Measurements from ENCODE around the gene EXOC4.
"Not testable (repeated sequence)": the region's sequence is repeated elsewhere in the genome, so short reads cannot be mapped to it uniquely, and the experiment has no call there.

Gene EXOC4

GRCh38 chr7:133985300-133985699, 732.4 kb downstream of the EXOC4 start:
- TF ChIP-seq ZFX (IDR thresholded peaks at IDR 0.05), result no peak
- no peak for TF ChIP-seq CTCF (conservative IDR thresholded peaks at IDR 0.05)
- H3K27ac ChIP-seq, result no peak overlapping the region

GRCh38 chr7:133987582-133987981, 734.7 kb downstream of the EXOC4 start:
- no peak overlapping the region for H3K27ac ChIP-seq
- no peak for TF ChIP-seq CTCF (conservative IDR thresholded peaks at IDR 0.05)
- TF ChIP-seq ZFX (IDR thresholded peaks at IDR 0.05), result no peak

- no peak for TF ChIP-seq CTCF (conservative IDR thresholded peaks at IDR 0.05)
- TF ChIP-seq ZFX (IDR thresholded peaks at IDR 0.05), result no peak
- H3K27ac ChIP-seq, result no peak overlapping the region
These were observed 740.7 kb downstream of the EXOC4 start for GRCh38 chr7:133993547-133993946.

GRCh38 chr7:133994100-133994499, 741.2 kb downstream of the EXOC4 start:
- H3K27ac ChIP-seq, result not testable (repeated sequence)

DNA sequence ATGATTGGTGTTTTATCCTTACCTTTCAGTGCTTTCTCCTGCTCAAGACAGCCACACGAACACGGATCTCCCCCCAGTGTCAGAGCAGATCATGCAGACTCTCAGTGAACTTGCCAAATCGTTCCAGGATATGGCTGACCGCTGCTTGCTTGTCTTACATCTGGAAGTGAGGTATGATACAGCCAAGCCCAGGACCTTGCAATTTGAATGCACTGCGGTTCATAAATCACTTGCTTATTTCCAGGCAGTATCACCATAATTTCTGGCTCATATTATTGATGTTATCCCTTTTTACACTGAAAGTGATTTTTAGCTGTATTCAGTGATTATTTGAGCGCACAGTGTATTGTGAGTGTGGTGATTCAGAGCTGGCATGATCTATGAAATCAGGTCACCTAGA, 744.6 kb downstream of the EXOC4 start:
- no peak overlapping the region for H3K27ac ChIP-seq
- no peak for TF ChIP-seq ZFX (IDR thresholded peaks at IDR 0.05)
- no peak for TF ChIP-seq CTCF (conservative IDR thresholded peaks at IDR 0.05)

DNA sequence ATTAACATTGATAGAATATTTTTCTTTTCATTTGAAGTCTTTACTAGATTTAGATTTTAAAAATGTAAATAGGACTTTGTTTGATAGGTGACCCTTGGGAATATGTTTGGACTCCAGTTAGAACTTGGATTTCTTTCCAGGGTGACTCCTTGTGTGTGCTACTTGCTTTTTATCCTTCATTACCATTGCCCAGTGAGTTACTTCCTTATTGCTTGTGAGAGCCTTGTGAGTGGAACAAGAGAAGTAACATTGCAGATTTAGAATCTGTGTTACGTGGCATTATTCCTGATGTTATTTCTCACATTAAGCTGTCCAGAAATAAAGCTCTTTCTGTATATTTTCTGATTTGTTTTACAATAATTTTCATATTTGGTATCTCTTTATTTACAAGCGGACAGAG, 746.3 kb downstream of the EXOC4 start:
- TF ChIP-seq ZFX (IDR thresholded peaks at IDR 0.05) (no peak), CTCF (conservative IDR thresholded peaks at IDR 0.05) (no peak)
- H3K27ac ChIP-seq, result no peak overlapping the region

- TF ChIP-seq CTCF (conservative IDR thresholded peaks at IDR 0.05), result no peak; the same call in 1 of the 2 replicates
- no peak for TF ChIP-seq ZFX (IDR thresholded peaks at IDR 0.05)
- H3K27ac ChIP-seq, result no peak overlapping the region
These were observed 752.1 kb downstream of the EXOC4 start for GRCh38 chr7:134004829-134005505.
